HepG2 (cell line): ENCODE results near the gene SERPINB6. TPM values are rescaled to one million over a fixed set of nuclear protein-coding genes. Genes with fewer than 3 reads are reported as not detected.
"Not testable (repeated sequence)": the region's sequence is repeated elsewhere in the genome, so short reads cannot be mapped to it uniquely, and the experiment has no call there.

Experiments used
- ATAC-seq: fragments of 200-7000 bp; cut with Tn5 transposase; 3 replicates; pipeline ENCODE4 v1.9.1; 2020; ENCODE audit warnings: mild to moderate bottlenecking, moderate library complexity
- BruUV-seq: library from RNA; stranded (reverse); fragments of 400-500 nt; replicated peaks from 2 replicates; lab custom pipeline; 2021; lab: Mats Ljungman, UMichigan
- CTCF ChIA-PET: fragments of 300-600 bp; formaldehyde crosslinking; extraction: SDS; loops from one replicate; lab custom pipeline; 2021; ENCODE audit warnings: low total read pairs, inconsistent platforms, low intra/inter-chr PET ratio; lab: Yijun Ruan, JAX
- POLR2A ChIA-PET: fragments of 350-600 bp; sonication (Branson Sonifier 250); formaldehyde crosslinking; loops from one replicate; lab custom pipeline; 2020; ENCODE audit warnings: antibody characterized with exemption, inconsistent platforms; lab: Yijun Ruan, JAX
- DNase-seq: peaks from one replicate; pipeline ENCODE4 v3.0.0-alpha.2; 2015; ENCODE audit warnings: low spot score
- FAIRE-seq: peaks from 3 replicates; lab custom pipeline; 2011; peaks lifted over from hg19 to GRCh38; lab: Jason Lieb, UNC
- H2AFZ ChIP-seq: one replicate; pipeline ENCODE4 v1.6.1; 2011; ENCODE audit warnings: low read length, inconsistent platforms
- H3K27ac ChIP-seq: fragments of 300-600 bp; 3 replicates; pipeline ENCODE4 v1.8.0; 2011; ENCODE audit warnings: mixed run types, mild to moderate bottlenecking, mixed read lengths, low read length, inconsistent platforms; ENCODE audit not compliant: insufficient read depth; ENCODE audit errors: extremely low read length
- H3K27me3 ChIP-seq, 2 experiments: fragments of 200-600 bp in 1 of 2; 2 replicates in 1 of 2; 3 replicates in 1 of 2; pipeline versions ENCODE4 v1.6.0 to v1.8.0; 2011; ENCODE audit warnings: low read length in 2 of 2, mild to moderate bottlenecking in 2 of 2, moderate library complexity in 2 of 2, inconsistent platforms in 1 of 2; ENCODE audit not compliant: insufficient read depth in 2 of 2, control insufficient read depth in 1 of 2
- H3K36me3 ChIP-seq, 2 experiments: fragments of 200-600 bp in 1 of 2; replicated peaks in 1 of 2; 2 replicates in 1 of 2; 3 replicates in 1 of 2; pipeline versions ENCODE4 v1.5.1 to v1.8.0; 2011; ENCODE audit warnings: low read length in 2 of 2, inconsistent platforms in 1 of 2; ENCODE audit not compliant: insufficient read depth in 2 of 2, control insufficient read depth in 1 of 2
- H3K4me1 ChIP-seq: 2 replicates; pipeline ENCODE4 v1.5.1; 2012; ENCODE audit warnings: low read length, inconsistent platforms; ENCODE audit not compliant: insufficient read depth
- H3K4me2 ChIP-seq: 2 replicates; pipeline ENCODE4 v1.6.0; 2011; ENCODE audit warnings: low read depth, low read length, inconsistent platforms
- H3K4me3 ChIP-seq, 3 experiments: fragments of 200-600 bp in 1 of 3; sonication (generic), shearing (Covaris generic) in 1 of 3; replicated peaks in 1 of 3; 2 replicates each; pipeline ENCODE4 v1.5.1; 2011 to 2016; ENCODE audit warnings: low read length in 3 of 3, inconsistent platforms in 2 of 3, low read depth in 2 of 3, mild to moderate bottlenecking in 2 of 3, control low read depth in 1 of 3, mixed read lengths in 1 of 3; ENCODE audit not compliant: insufficient read depth in 1 of 3
- H3K79me2 ChIP-seq: one replicate; pipeline ENCODE4 v1.6.1; 2011; ENCODE audit warnings: low read length, inconsistent platforms; ENCODE audit not compliant: insufficient read depth
- H3K9ac ChIP-seq: 2 replicates; pipeline ENCODE4 v1.6.0; 2011; ENCODE audit warnings: mild to moderate bottlenecking, low read depth, low read length, inconsistent platforms; ENCODE audit not compliant: insufficient read depth
- H3K9me3 ChIP-seq: 2 replicates; pipeline ENCODE4 v1.5.1; 2012; ENCODE audit warnings: mild to moderate bottlenecking, low read length
- H4K20me1 ChIP-seq: 2 replicates; pipeline ENCODE4 v1.6.0; 2011; ENCODE audit warnings: inconsistent platforms, mild to moderate bottlenecking, low read length, moderate library complexity; ENCODE audit not compliant: insufficient read depth
- CEBPG ChIP-seq: IDR thresholded peaks from 2 replicates; pipeline ENCODE4 v1.6.1; 2016
- PRDM10 ChIP-seq: sonication (generic); formaldehyde crosslinking; IDR thresholded peaks from 2 replicates; pipeline ENCODE4 v1.4.0; 2020; ENCODE audit warnings: low read depth, missing genetic modification reagents
- RAD21 ChIP-seq: fragments of 450-650 bp; formaldehyde crosslinking; IDR thresholded peaks from 2 replicates; pipeline ENCODE4 v1.5.0; 2020; ENCODE audit warnings: mild to moderate bottlenecking
- SALL1 ChIP-seq: sonication (generic); formaldehyde crosslinking; IDR thresholded peaks from 2 replicates; pipeline ENCODE4 v1.8.0; 2022; ENCODE audit warnings: mild to moderate bottlenecking, missing genetic modification reagents
- SNAPC2 ChIP-seq: sonication (generic); formaldehyde crosslinking; IDR thresholded peaks from 2 replicates; pipeline ENCODE4 v1.8.1; 2022; ENCODE audit warnings: mild to moderate bottlenecking, missing genetic modification reagents
- ZBTB38 ChIP-seq: sonication (generic); formaldehyde crosslinking; IDR thresholded peaks from 2 replicates; pipeline ENCODE4 v1.5.1; 2020; ENCODE audit warnings: mild to moderate bottlenecking, missing genetic modification reagents
- ZFX ChIP-seq: sonication (generic); formaldehyde crosslinking; IDR thresholded peaks from 2 replicates; pipeline ENCODE4 v1.4.0; 2020; ENCODE audit warnings: mild to moderate bottlenecking, low read depth, missing genetic modification reagents, moderate library complexity
- ZKSCAN8 ChIP-seq: IDR thresholded peaks from 2 replicates; pipeline ENCODE4 v1.6.1; 2016; ENCODE audit warnings: borderline replicate concordance, missing genetic modification reagents, missing compliant biosample characterization
- ZNF24 ChIP-seq: fragments of 450-650 bp; IDR thresholded peaks from 2 replicates; pipeline ENCODE4 v1.6.1; 2017; ENCODE audit warnings: antibody characterized with exemption, mild to moderate bottlenecking
- ZNF569 ChIP-seq: sonication (generic); formaldehyde crosslinking; IDR thresholded peaks from 2 replicates; pipeline ENCODE4 v1.5.0; 2020; ENCODE audit warnings: mild to moderate bottlenecking, missing genetic modification reagents, moderate library complexity, borderline replicate concordance
- ZNF589 ChIP-seq: sonication (generic); formaldehyde crosslinking; conservative IDR thresholded peaks from 2 replicates; pipeline ENCODE4 v1.8.0; 2022; ENCODE audit warnings: mild to moderate bottlenecking, moderate library complexity, missing genetic modification reagents
- ZNF609 ChIP-seq: sonication (generic); formaldehyde crosslinking; IDR thresholded peaks from 2 replicates; pipeline ENCODE4 v1.4.0; 2020; ENCODE audit warnings: mild to moderate bottlenecking, missing genetic modification reagents, borderline replicate concordance
- WGBS: methylation state at CpG from one replicate; pipeline ENCODE4 v1.1.6; 2017; ENCODE audit warnings: low lambda C conversion rate; 5-methylcytosine and 5-hydroxymethylcytosine counted together
- in situ Hi-C: cut with HindIII; loops from 2 replicates; pipeline ENCODE4 v1.10.0; 2017; ENCODE audit warnings: low pct_unique_long_range_greater_than_20kb; ENCODE audit not compliant: extremely low pct_ligation_motif_present
- intact Hi-C: fragments of 100-400 bp; cut with micrococcal nuclease; formaldehyde crosslinking; loops from one replicate; pipeline ENCODE4 v1.10.0; 2022; ENCODE audit not compliant: unreplicated experiment
- polyA plus RNA-seq, 8 experiments: library from polyadenylated mRNA; depleted of rRNA in 3 of 8; stranded (reverse) in 7 of 8; unstranded in 1 of 8; fragments of >200 nt; fragmentation: Illumina TruSeq in 4 of 8; extraction: Trizol in 4 of 8; gene quantifications; 2 replicates each; pipeline versions ENCODE4 v1.2.1 to v1.2.3, GENCODE V29; 2011 to 2016; ENCODE audit warnings: low read depth in 4 of 8, missing spikeins in 1 of 8, mixed read lengths in 1 of 8; ENCODE audit not compliant: insufficient read depth in 1 of 8
- total RNA-seq, 5 experiments: library from RNA; depleted of rRNA; stranded (reverse); fragments of >200 nt; fragmentation: Illumina TruSeq; extraction: Trizol; gene quantifications; 2 replicates each; pipeline ENCODE4 v1.2.3, GENCODE V29; 2016; ENCODE audit warnings: low read depth in 1 of 5

The SERPINB6 gene
- total and polyA plus RNA-seq, 2 of the 13 experiments (the other 11 are each of a cell fraction or from before 2014, with no cell fraction given) = 38.2 to 61.3 TPM

GRCh38 chr6:2998998-2999617 is 27.7 kb upstream of the SERPINB6 start (continued):
- TF ChIP-seq ZNF609 = peak; percentile 80; the same call in 1 of the 2 replicates
- TF ChIP-seq ZNF589 = peak; percentile 90; the same call in 1 of the 2 replicates
- peak; percentile 21; the same call in 1 of the 2 replicates for TF ChIP-seq SNAPC2

GRCh38 chr6:2998249-2998997 is 27.1 kb upstream of the SERPINB6 start:
- not testable (repeated sequence) for H4K20me1 ChIP-seq, H3K27me3 ChIP-seq, H3K36me3 ChIP-seq, DNase-seq, H2AFZ ChIP-seq, H3K9me3 ChIP-seq, BruUV-seq, H3K79me2 ChIP-seq
- H3K4me2 ChIP-seq = peak overlapping the region; percentile 92
- peak overlapping the region; percentile 57 to 75 (median 61) for H3K4me3 ChIP-seq
- CTCF ChIA-PET = interaction anchor here (0.8 to 1.5 kb wide), 4 partner anchors 55 to 57 kb away, joined by 3 to 8 read pairs (median 5); no protein-coding TSS in a partner anchor
- peak; percentile 100 for FAIRE-seq
- POLR2A ChIA-PET = interaction anchor here (0.8 to 5.7 kb wide), 18 partner anchors 8 to 261 kb away, joined by 3 to 122 read pairs (median 8); partner anchors contain the start of genes BPHL, PSMG4, RIPK1 and SERPINB1
- ATAC-seq = peak; percentile 75
- H3K27ac ChIP-seq = peak overlapping the region; percentile 92
- WGBS = under 1% methylated on average over 9 of the region's 16 CpGs
- H3K9ac ChIP-seq = peak overlapping the region; percentile 58
- peaks cover 57% of the 10 kb centered on the region for H3K4me1 ChIP-seq
- in situ Hi-C loops = loop anchor here (5.0 to 10.0 kb wide), 2 partner anchors 54 to 256 kb away; partner anchors contain the start of gene PSMG4
- intact Hi-C loops = loop anchor here (5.0 kb wide), 1 partner anchor 249 kb away; no protein-coding TSS in a partner anchor
- TF ChIP-seq ZNF569 (0 out of 2 replicates have a peak, but pooled peaks have one; percentile 7), PRDM10 (CRISPR knock-in tag) (peak; percentile 54; the same call in 1 of the 2 replicates), CEBPG (CRISPR knock-in tag) (peak; percentile 25; the same call in 1 of the 2 replicates), ZNF24 (peak; percentile 91), ZFX (peak; percentile 35; the same call in 1 of the 2 replicates), RAD21 (peak; percentile 85), ZBTB38 (CRISPR knock-in tag) (0 out of 2 replicates have a peak, but pooled peaks have one; percentile 36), ZKSCAN8 (peak; percentile 60; the same call in 1 of the 2 replicates), SALL1 (CRISPR knock-in tag) (peak; percentile 15; the same call in 1 of the 2 replicates)
